Fibroblast of mammary gland (primary cell): ENCODE results near the gene MFSD1.

Source experiments
- DNase-seq: peaks from one replicate; pipeline ENCODE4 v3.0.0-alpha.2; 2010; ENCODE audit warnings: low read depth
- H3K4me3 ChIP-seq: 2 replicates; pipeline ENCODE4 v1.5.1; 2011; ENCODE audit warnings: low read depth, mild to moderate bottlenecking, low read length, moderate library complexity; ENCODE audit not compliant: control insufficient read depth
- TF ChIP-seq, protein P1 (sequence below): conservative IDR thresholded peaks from 2 replicates; pipeline ENCODE4 v1.5.1; 2011; ENCODE audit warnings: low read depth, low read length, inconsistent platforms; ENCODE audit not compliant: control insufficient read depth, insufficient read depth

The MFSD1 gene

DNA sequence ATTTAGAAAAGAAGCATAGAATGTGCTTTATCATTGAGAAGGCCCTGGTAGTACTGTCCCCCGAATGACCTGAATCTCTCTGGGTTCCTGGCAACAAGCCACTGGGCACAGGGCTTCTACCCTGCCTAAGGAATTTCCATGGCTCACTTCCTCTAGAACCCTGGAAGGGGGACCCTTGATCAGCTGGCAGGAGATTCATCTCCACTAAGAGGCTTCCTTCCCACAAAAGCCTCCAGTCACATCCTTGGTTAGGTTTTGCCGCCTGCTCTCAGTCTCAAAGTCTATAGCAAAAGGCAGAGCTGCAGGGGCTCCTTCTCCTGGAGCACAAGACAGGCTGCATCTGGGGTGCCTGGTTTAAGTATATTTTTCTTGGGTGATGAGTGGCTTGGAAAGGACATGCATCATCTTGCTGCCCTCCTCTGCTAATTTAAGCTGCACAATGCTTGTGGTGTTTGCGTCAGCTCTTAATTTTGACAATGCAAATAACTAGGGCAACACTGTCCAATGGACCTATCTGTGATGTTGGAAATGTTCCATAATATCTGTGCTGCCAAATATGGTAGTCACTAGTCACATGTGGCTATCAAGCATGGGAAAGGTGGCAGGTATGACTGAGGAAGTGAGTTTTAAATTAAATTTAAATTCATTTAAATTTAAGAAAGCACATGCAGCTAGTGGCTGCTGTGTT, 36.2 kb upstream of the MFSD1 start:
- TF ChIP-seq, protein P1, sequence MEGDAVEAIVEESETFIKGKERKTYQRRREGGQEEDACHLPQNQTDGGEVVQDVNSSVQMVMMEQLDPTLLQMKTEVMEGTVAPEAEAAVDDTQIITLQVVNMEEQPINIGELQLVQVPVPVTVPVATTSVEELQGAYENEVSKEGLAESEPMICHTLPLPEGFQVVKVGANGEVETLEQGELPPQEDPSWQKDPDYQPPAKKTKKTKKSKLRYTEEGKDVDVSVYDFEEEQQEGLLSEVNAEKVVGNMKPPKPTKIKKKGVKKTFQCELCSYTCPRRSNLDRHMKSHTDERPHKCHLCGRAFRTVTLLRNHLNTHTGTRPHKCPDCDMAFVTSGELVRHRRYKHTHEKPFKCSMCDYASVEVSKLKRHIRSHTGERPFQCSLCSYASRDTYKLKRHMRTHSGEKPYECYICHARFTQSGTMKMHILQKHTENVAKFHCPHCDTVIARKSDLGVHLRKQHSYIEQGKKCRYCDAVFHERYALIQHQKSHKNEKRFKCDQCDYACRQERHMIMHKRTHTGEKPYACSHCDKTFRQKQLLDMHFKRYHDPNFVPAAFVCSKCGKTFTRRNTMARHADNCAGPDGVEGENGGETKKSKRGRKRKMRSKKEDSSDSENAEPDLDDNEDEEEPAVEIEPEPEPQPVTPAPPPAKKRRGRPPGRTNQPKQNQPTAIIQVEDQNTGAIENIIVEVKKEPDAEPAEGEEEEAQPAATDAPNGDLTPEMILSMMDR, result no peak
- H3K4me3 ChIP-seq, result no peak overlapping the region
- DNase-seq, result no peak

DNA sequence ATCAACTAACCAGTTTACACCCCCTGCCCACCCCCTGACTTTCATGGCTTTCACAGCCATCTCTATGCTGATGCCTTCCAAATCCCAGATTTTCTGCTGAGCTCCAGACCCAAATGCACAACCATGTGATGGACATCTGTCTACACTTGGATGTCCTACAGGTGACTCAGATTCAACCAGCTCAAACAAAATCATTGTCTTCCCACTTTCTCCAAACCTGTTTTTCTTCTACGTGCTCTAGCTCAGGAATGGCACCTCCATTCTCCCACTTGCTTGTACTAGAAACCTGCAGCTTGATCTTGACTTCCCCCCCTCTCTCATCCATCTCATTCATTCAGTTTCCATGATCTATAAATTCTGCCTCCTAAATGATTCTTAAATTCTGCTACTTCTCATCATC, 35.5 kb upstream of the MFSD1 start:
- DNase-seq, result no peak
- no peak overlapping the region for H3K4me3 ChIP-seq
- TF ChIP-seq, protein P1, result no peak

DNA sequence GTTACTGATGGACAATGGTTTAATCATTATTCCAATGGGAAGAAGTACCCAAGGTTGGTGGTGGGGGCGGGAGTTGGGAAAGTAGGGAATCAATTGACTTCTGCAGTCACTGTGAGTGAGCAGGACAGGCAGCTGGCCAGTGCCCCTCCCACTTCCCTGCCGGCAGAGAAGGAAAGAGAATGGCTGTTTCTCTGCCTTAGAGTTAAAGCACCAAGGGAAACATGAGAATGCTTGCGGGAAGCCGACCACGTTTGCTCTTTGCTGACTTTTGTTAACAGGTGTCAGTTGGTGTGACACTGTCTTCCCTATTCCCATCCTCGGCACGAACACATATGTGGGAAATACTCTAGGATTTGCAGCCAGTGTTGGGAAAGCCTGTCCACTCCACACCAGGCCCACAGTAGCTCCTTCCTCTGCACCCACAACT, 33.5 kb upstream of the MFSD1 start:
- TF ChIP-seq, protein P1, result no peak
- no peak overlapping the region for H3K4me3 ChIP-seq
- peak; percentile 70 for DNase-seq

DNA sequence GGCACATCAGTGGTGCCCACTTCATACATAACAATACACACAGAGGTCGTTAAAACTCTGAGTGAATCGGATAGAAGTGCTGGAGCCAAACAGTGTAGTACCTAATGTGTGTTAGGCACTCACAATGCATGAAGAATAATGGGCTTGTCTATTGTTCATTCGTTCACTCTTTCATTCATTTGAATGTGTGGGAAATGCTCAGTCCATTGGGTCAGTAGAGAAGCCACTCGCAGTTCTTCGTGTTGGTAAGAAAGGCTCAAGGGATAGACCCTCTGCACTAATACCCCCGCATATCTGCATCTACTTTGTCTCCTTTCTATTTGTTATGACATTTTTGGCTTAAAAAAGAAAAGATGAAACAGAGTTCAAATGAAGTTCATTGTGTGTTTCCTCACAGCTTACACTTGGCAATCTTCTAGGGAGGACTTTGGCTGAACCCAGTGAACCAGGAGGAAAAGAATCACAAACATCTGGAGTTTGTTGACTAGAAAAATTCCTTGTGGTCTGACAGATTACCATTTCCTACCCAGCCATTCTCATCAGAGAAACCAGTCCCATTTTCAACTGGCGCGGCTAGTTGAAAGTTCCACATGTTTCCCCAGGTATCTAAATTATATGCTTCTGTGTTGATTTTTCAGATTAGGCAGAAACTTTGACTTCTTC, 32.8 kb upstream of the MFSD1 start:
- TF ChIP-seq, protein P1, result no peak
- no peak overlapping the region for H3K4me3 ChIP-seq
- DNase-seq, result peak; percentile 96

DNA sequence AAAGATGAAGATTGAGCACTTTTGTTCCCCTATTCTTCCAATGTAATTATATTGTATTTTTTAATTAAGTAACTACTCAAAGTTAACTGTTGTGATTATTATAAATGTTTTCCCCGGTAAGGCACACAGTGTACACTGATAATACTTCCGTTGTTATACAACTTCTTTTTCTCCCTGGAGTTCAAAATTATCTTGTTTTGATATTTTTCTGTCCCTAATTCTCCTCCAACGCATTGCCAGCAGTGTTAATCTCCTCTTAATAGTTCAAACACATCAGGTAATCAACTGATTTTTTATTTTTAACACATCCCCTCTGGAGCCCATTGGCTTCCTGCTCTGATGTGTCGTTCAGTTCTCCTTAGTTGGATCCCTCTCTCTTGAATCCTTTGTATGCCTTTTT, 32.3 kb upstream of the MFSD1 start:
- TF ChIP-seq, protein P1, result no peak
- no peak for DNase-seq
- no peak overlapping the region for H3K4me3 ChIP-seq

DNA sequence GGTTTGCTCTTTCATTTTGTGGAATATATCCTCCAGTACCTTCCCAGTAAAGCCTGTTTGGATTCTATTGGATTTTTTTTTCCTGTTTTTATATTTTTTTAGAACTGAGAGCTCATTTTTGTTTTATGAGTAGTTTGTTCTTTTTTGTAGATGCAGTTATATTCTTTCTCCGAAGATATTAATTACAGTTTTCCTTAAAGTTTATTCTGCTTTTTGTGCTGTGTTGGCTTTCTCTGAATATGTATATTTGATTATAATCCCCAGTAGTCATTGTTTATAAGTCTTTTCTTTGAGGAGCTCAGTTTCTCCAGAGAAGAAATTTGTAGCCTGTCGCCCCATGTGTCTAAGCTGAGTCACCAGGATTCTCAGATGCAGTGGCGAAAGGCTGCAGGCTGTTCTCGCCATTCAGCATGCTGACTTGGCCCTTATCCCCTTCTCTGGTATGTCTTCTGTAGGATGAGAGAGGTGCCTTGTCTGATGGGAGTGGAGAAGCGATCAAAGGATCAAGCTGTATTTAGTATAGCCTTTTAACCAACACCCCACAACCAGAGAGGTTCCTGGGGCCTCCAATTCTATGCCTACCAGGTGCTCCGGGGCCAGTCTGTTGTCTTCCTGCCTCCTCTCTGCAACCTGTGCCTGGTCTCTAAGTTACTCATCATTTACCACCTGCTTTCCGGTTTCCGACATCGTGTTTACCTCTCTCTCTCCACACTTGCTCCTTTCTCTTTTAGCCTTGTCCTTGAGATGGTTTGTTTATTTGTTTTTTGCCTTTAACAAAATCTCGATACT, 31.7 kb upstream of the MFSD1 start:
- TF ChIP-seq, protein P1, result no peak
- H3K4me3 ChIP-seq, result no peak overlapping the region
- DNase-seq, result peak; percentile 87
